GM18519 (cell line): ENCODE data around the gene DHPS.

ENCODE experiments used
- ATAC-seq: cut with Tn5 transposase; IDR thresholded peaks from one replicate; pipeline ENCODE4 v1.9.1; 2021; ENCODE audit warnings: mild to moderate bottlenecking, moderate library complexity; ENCODE audit not compliant: unreplicated experiment, low FRiP score

DHPS gene

DNA sequence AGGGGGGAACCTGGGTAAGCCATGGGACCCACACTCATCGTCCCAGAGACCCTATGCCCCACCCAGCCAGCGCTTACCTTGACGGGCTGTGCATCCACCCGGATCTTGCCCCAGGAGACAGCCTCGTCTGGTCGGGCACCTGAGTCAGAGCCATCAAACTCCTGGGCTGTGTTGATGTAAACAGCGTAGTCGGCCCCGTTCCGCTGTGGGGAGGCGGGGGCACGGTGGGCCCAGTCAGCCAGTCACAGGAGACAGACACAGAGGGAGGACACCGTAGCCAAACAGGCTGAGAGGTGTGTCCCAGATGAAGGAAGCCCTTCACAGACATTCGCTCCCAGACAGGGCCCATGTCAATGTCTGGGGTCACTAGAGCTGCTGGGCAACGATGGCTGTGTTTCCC lies 5.7 kb downstream of the DHPS start:
- ATAC-seq, result no peak

DNA sequence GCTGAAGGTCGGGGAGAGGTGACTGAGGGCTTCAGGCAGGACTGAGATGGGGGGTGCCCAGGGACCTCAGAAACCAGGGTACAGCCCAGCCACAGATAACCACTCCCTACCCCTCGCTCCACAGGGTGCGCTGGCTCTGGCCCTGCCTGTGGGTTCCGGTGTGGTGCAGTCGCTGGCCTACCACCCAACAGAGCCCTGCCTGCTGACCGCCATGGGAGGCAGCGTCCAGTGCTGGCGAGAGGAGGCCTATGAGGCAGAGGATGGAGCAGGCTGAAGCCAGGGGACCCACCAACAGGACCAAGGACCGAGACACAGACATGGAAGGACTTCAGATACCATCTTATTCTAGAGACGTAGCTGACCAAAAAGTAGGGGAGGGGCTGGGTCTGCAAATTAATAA lies 6.3 kb downstream of the DHPS start:
- ATAC-seq, result no peak

DNA sequence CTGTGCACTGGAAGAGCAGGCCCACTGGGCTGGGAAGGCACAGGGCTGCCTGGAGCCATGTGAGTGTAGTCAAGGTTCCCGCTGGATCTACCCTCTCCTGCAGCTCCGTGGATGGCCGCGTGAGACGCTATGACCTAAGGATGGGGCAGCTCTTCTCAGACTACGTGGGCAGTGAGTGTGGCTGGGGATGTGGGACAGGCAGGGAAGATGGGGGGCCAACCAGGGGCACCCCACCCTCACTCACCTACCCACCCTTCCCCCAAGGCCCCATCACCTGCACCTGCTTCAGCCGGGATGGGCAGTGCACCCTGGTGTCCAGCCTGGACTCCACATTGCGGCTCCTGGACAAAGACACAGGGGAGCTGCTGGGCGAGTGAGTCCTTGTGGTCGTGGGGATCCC lies 8.9 kb downstream of the DHPS start:
- ATAC-seq, result no peak

DNA sequence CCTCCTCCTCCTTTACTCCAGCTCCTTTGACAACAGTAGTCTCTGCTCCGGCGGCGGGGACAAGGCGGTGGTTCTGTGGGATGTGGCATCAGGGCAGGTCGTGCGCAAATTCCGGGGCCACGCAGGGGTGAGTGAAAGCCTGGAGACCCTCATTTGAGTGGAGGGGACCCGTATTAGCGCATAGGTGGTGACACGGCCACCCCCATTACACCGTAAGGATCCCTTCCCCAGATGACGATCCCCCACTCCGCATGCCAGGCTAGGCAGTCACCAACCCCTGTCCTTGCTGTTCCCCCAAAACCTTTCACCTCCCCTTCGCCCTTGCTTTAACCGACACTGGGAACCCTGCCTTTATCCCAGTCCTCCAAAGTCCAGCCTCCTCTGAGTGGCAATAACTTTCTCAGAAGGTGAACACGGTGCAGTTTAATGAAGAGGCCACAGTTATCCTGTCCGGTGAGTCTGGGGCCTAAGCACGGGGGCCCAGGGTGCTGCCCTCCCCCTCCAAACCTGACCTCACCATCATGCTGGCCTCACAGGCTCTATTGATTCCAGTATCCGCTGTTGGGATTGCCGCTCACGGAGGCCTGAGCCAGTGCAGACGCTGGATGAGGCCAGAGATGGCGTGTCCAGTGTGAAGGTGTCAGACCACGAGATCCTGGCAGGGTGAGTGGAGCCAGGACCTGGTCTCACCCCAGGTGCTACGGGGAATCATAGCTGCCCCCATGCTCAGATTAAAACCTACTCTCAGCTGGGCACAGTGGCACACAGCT lies 11.3 kb downstream of the DHPS start:
- ATAC-seq, result no peak

DNA sequence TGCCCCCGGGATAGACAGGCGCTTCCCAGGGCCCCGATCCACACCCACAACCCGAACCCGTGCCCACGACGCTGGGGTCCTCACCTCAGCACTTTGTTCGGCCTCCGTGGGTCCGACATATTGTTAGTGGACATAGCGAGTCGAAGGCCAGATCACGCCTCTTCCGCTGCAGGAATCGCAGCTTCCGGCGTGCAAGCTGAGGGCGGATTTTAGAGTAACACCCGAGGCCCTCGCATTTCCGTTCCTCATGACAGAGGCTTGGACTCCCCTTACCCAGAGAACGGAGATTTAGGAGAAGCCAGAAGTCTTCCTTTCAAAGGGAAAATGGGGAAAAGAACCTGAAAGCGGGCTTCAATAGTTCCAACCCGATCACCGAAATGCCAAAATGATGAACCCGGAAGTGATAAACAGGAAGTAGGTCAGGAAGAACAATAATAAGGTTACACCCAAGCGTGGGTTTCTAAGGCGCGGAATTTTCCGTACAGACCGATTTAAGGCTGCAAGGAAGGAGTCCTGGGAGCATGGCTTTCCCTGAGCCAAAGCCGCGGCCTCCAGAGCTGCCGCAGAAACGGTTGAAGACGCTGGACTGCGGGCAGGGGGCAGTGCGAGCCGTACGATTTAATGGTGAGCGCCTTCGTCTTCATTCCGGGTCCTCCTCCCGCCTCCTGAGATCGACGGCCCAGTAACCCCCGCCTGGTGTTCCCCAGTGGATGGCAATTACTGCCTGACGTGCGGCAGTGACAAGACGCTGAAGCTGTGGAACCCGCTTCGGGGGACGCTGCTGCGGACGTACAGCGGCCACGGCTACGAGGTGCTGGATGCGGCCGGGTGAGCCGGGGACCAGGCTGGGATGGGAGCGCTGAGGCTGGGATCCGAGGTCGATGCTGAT lies 12.2 kb downstream of the DHPS start:
- ATAC-seq, result no peak

DNA sequence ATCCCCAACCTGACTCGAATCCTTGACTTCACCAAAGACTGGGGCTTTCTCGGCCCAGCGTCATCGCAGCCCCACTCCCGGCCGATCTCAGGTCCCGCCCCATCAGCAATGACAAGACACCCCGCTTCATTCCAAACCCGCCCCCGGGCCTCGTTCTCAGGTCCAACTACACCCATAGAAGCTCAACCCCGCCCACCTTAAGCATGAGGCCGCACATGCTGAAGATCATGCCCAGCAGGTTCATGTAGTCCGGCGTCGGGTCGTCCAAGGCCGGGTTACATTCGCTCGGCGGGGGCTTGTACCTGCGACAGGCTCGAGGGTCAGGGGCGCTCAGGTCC lies 12.8 kb downstream of the DHPS start:
- ATAC-seq, result no peak

DNA sequence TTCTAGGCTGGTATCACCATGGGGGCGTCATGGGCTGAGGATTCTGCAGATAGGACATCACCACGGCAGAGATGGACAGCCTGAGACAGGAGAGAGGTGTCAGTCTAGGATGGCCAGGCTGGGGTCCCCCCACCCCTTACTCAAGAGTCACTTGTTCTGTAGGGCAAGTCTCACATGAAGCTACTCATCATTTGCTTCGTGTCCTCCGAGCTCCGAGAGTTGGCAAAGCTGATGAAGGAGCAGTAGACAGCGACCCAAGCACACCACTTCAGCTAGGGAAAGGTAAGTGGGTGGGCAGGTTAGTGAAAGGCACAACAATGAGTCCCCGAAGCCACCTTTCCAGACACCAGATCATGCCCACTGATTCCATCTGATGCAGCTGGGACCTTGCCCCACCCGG lies 13.3 kb downstream of the DHPS start:
- no peak for ATAC-seq

DNA sequence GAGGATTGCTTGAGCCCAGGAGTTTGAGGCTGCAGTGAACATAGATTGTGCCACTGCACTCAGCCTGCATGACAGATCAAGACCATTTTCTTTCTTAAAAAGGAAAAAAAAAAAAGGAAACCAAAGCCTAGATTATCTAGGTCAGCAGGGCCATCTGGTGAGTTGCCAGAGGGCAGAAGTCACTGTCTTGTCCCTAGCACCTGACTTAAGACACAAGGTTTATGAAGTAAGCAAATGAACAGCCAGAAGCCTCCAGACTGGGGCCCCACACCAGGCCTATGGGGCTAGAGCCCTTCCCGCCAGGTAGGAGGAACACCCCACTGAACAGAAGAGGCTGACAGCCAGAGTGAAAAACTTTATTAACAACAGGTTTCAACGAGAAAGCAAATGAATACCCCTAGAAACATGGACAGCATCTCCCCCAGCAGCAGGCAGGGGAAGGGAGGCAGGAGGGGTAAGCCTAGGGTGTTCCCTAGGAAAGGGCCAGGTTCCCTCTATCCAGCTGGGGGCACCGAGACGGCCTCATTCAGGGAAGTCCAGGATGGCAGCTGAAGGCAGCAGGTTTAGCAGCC lies 13.9 kb downstream of the DHPS start:
- ATAC-seq, result no peak

DNA sequence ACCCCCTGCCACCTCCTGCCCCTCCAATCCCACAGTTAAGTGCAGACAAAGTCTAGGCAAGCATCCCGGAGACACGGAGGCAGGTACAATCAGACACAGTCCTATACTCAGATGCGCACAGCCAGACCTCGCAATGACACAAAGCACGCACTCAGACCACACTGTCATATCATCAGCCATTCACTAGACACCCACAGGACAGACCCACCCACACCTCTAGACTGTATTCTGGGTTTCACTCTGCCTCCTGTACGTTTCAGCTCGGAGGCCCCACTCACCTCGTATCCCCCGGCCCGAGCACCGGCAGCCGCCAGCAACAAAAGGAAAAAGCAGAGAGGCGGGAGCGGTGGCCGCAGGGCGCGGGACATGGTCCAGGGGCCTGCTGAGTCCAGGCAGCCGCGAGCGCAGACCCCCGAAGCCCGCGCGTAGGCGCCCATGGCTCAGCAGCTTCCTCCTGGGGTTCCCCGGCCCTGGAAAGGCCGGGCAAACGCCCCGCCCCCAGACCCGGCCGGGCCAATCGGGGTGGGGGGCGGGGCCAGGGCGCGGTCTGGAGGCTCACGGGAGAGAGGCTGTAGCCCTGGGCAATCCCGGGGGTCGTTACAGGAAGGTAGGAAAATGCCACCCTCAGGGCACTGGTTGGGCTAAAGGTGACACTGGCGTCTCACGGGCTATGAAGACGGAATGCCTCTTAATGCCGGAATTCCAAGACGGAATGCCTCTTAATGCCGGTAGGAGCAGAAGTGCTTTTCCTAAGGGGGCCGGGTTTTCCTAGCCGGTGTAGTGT lies 15.2 kb downstream of the DHPS start, which contains the start of the genes MAN2B1 and WDR83:
Gene MAN2B1, minus strand, starts transcription at position 478 of the 784 bp plus-strand sequence. Its CDS starts 41 bp downstream, at position 437.
Gene WDR83, plus strand, starts transcription at position 543 of the 784 bp plus-strand sequence. CDS start 2,984 bp downstream, outside the sequence.
- ATAC-seq, result no peak

DNA sequence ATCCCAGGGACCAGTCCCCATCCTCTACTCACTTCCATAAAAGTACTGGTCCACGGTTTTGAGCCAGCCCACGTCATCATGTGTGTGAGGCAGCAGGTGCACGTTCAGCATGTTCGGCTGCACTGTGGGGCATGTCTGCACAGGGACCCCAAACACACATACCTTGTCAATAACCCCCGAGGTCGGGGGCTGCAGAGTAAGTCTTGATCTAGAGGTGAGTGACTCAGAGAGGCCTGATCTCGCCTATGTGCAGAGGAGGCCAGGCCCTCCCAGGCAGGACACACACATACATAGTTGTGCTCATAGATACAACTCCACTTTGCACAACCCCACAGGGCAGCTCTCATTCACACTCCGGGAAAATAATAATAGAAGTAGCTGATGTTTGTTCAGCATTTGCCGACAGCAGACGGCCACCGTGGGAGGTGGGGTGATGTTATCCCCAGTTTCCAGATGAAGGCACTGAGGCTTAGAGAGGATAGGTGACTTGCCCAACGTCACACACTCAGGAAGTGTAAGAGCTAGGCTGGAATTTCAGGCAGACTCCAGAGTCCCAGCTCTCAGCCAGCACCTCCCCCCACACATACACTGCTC lies 15.9 kb downstream of the DHPS start:
- no peak for ATAC-seq

DNA sequence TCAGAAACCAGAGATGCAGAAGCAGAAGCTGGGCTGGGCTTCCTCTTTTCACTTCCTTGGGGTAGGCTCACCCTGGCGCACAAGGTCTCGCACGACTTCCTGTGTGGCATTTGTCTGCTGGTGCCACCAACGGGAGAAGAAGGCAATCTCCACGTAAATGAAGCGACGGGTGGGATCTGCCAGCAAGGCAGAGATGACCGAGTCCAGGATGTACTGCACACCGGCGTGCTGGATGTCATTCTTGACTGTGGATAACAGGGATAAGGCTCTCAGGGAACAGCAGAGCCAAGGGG lies 16.5 kb downstream of the DHPS start:
- ATAC-seq, result no peak

DNA sequence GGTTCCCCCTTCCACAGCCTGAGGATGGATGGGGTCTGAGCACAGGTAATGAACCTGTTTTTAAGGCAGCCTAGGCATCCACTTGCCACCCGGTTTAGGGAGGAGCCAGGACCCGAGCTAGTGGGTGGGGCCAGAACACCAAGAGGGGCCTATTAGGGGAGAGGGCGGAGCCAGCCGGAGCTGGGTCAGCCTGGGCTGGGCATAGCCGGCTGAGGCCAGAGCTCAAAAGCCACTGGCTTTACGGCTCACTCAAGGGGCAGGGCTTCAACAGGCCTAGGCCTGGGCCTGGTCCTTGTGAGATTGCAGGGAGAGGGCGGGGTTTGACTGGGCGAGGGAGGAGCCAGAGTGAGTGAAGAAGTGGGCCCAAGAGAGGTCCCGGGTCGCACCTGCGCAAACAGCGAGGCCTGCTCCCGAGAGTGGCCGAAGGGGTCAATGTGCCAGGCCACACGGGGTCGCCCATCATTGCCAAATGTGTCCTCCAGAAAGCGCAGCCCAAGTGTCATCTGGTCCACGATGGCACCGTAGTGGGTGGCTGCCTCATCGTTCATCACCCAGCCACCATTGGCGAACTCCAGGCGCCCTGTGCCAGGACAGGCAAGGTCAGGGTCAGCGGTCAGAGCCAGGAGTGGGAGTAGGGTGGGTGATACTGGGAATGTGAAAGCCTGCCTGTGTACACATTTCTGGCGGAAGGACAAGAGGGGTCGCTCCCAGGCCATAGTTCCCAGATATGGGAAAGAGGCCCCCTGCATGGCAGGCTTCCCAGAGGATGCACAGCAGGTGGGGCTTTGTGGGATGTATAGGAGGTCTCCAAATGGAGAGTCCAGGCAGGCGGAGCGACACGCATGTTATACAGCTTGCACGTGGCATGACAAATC lies 17.0 kb downstream of the DHPS start:
- no peak for ATAC-seq

DNA sequence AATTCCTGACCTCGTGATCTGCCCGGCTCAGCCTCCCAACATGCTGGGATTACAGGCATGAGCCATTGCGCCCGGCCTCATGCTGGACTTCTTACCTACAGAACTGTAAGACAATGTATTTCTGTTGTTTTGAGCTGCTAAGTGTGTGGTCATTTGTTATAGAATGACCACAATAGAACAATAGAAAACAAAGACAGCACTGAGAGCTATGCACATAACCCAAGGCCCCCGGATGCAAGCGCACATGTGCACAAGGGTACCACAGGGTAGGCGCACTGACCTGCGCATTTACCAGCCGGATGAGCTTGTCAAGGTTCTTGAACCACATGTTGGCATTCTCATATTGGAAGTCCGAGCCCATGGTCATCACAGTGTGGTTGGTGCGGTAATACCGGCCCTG lies 20.7 kb downstream of the DHPS start:
- no peak for ATAC-seq

DNA sequence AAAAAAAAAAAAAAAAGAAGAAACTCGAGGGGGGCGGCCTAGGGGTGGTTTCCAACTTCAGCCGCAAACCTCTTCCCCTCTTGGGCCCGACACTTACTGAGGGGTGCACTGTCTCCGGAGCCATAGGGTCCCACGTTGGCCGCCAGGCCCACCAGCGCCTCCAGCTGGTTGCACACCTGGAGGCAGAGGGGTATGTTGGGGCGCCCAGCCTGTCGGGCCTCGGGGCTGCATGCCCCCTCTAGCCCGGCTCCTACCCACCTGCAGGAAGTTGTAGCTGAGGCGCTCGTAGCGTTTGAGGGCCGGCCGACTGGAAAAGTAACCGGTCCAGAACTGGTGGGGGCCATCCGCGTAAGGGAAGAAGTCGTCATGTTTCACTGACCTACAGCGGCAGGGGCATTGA lies 23.7 kb downstream of the DHPS start:
- ATAC-seq, result no peak

DNA sequence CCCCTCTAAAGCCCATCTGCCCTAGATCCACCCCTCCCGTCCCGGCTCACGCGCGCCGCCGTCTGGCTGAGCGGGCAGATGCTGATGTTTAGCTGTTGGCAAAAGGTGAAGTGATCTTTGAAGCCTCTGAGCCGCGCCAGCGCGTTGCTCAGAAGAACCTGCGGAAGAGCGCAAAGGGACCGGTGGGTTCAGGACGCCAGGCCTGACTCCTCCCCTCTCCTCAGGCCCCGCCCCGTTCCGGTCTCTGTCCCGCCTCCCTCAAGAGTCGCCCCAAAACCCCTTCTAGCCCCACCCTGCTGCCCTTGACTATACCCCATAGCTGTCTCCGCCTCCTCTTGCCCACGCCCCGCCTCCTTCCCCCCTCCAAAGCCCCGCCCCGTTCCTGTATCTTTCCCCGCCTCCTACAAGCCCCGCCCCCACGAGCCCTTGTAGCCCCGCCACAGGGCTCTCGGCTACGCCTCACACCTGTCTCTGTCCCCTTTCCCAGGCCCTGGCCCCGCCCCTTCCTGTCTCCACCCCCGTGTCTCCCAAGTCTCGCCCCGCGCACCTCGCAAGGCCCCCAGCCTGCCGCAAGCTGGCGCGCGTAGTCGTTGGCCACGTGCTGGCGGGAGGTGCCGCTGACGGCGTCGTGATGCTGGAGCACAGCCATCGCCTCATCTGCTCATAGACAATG lies 24.6 kb downstream of the DHPS start:
- no peak for ATAC-seq

DNA sequence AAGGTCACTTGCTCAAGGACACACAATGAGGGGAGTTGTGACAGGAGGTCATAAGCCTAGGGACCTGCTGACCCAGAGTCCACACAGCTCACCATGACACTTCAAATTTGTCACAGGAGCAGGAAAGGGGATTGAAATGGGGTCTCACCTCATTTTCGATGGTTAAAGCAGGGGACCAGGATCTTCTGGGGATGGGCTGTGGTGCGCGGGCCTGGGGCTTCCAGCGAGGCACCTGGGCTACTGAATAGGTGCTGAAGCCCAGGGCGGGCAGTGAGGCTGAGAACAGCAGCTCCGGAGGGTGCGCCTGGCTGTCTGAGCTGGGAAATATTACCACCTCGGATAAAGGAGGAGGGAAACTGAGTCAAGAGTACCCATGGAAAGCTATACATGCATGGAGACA lies 26.1 kb downstream of the DHPS start:
- no peak for ATAC-seq

DNA sequence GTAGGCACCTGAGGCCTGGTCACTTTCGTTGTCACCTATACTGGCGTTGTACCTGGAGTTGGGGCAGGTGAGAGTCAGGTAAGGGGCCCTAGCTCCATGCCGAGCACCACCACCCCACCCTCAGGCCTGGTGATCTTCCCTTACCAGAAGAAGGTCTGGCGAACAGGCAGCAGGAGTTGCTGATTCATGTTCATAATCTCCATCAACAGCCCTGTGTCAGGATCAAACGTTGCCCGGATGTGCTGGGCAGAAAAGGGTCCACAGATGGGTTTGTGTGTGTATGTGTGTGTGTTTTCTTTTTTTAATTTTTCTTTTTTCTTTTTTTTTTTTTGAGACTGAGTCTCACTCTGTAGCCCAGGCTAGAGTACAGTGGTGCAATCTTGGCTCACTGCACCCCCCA lies 29.5 kb downstream of the DHPS start:
- ATAC-seq, result no peak

DNA sequence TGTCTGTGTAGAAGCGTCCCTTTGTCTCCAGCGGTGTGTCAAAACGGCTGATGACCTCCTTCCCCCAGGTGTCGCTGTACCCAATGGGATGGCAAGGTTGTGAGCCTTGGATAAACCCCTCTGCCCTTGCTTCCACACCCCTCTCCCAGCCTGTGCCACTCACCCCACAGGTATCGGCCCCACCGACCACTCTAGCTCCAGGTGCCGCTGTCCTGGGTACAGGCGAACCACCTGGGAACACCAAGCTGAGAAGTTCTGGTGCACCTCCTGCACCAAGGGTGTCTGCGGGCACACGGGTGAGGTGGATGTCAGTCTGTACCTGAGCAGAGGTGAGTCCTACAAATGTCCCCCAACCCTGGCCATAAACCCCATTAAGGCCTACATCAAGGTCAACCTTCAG lies 31.7 kb downstream of the DHPS start:
- ATAC-seq, result no peak

DNA sequence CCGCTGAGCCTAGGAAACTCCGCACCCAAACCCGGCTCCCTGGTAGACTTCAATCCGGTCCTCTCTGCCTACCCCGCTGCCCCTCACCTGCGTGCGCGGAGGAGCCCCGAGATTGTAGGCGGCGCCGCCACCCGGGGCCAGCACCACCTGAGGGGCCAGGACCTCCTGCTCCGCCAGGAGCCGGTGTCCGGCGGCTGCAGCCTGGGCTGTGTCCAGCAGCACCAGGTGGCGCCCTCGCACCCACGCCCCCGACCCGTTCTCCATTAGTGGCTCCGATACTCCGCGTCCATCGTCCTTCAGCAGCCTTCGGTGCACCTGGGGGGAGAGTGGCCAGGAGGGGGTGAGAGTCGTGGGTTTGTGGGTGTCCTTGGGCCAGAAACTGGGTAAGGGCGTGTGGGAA lies 33.6 kb downstream of the DHPS start:
- no peak for ATAC-seq
